HT-29 (cell line): ENCODE data around the gene PRUNE2. TPM values are rescaled to one million over a fixed set of nuclear protein-coding genes. Genes with fewer than 3 reads are reported as not detected.
A peak's percentile ranks its signal among the peaks of the same experiment; 100 is the strongest.

ENCODE experiments used
- DNase-seq: peaks from one replicate; pipeline ENCODE4 v3.0.0-alpha.2; 2015; ENCODE audit warnings: low spot score
- total RNA-seq: library from RNA; depleted of rRNA; stranded (reverse); fragments of >200 nt; shearing (Covaris generic); gene quantifications from 2 replicates; pipeline ENCODE4 v1.2.3, GENCODE V29; 2014

The PRUNE2 gene
- total RNA-seq, 1 experiment from 2014 or later: not detected

GRCh38 chr9:76693912-76694311 is 212.0 kb downstream of the PRUNE2 start:
- no peak for DNase-seq

- DNase-seq: no peak
Measured at GRCh38 chr9:76692458-76693129, 213.3 kb downstream of the PRUNE2 start.

GRCh38 chr9:76691517-76692313 is 214.2 kb downstream of the PRUNE2 start:
- no peak for DNase-seq

- DNase-seq: no peak
Measured at GRCh38 chr9:76690973-76691370, 214.9 kb downstream of the PRUNE2 start.

GRCh38 chr9:76690246-76690972 is 215.5 kb downstream of the PRUNE2 start:
- no peak for DNase-seq

- no peak for DNase-seq
Measured at GRCh38 chr9:76688471-76689238, 217.3 kb downstream of the PRUNE2 start.

- DNase-seq: no peak
Measured at GRCh38 chr9:76687861-76688391, 218.0 kb downstream of the PRUNE2 start.

- DNase-seq: no peak
Measured at GRCh38 chr9:76686756-76687155, 219.2 kb downstream of the PRUNE2 start.

GRCh38 chr9:76684213-76684612 is 221.7 kb downstream of the PRUNE2 start:
- DNase-seq: no peak

- DNase-seq: no peak
Measured at GRCh38 chr9:76681556-76681955, 224.4 kb downstream of the PRUNE2 start.

- no peak for DNase-seq
Measured at GRCh38 chr9:76680716-76681425, 225.0 kb downstream of the PRUNE2 start.

GRCh38 chr9:76677481-76678055 is 228.3 kb downstream of the PRUNE2 start:
- no peak for DNase-seq

- no peak for DNase-seq
Measured at GRCh38 chr9:76676857-76677256, 229.1 kb downstream of the PRUNE2 start.

- DNase-seq: no peak
Measured at GRCh38 chr9:76667521-76667957, 238.4 kb downstream of the PRUNE2 start.

GRCh38 chr9:76665966-76666365 is 239.9 kb downstream of the PRUNE2 start:
- peak; percentile 49 for DNase-seq

GRCh38 chr9:76665458-76665857 is 240.5 kb downstream of the PRUNE2 start:
- no peak for DNase-seq

- DNase-seq: no peak
Measured at GRCh38 chr9:76664120-76664519, 241.8 kb downstream of the PRUNE2 start.

GRCh38 chr9:76662476-76663281 is 243.2 kb downstream of the PRUNE2 start:
- peak; percentile 8 for DNase-seq

- DNase-seq: peak; percentile 51
Measured at GRCh38 chr9:76658510-76659231, 247.2 kb downstream of the PRUNE2 start.
